Left kidney (tissue), 2 donors: Measurements from ENCODE around the gene MESD. TPM values are rescaled to one million over a fixed set of nuclear protein-coding genes. Genes with fewer than 3 reads are reported as not detected.
A peak's percentile ranks its signal among the peaks of the same experiment; 100 is the strongest.

ENCODE experiments used
- DNase-seq: peaks from one replicate; pipeline ENCODE4 v3.0.0-alpha.2; 2013
- polyA plus RNA-seq: library from polyadenylated mRNA; unstranded; fragments of 120-200 nt; gene quantifications from one replicate; pipeline ENCODE4 v1.2.1, GENCODE V29; 2013; ENCODE audit not compliant: insufficient read length

Gene MESD
- polyA plus RNA-seq, 1 donor = 44.2 TPM

- DNase-seq = no peak
Observed at GRCh38 chr15:80992006-80992405, 2.4 kb upstream of the MESD start.

DNA sequence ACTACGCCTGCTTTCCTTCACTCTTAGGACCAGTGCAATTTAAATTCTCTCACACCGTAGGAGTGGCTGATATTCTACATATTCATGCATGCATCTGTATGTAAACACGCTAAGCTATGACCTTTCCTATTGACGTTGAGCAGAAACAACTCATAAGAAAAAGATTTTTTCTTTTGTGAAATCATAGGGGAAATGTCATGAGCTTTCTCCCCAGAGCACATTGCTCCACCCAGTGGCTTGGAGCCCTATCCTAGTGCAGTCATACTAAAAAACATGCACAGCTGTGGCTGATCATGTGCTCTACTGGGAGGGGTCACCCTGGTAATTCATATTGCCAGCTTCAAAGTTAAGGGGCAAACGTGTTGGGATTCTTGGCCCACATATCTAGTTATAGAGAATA, 1.8 kb upstream of the MESD start:
- DNase-seq = no peak

DNA sequence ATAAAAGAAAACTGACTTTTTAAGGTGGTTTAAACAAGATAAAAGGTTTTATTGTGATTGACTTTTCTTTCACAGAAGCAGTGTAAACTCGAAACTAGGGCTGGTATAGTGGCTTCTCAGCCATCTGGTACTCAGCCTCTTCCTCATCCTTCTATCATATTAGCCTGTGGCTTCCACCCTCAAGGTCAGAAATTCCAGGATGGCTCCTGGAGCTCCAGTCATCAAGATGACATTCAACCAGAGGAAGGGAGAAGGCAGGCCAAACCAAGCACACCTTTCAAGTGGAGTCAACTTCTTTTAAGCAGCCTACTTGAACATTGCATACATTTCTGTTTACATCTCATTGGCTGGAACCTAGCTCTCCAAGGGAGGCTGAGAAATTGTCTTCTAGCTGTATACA, 1.3 kb upstream of the MESD start:
- DNase-seq = no peak

- DNase-seq = no peak
Observed at GRCh38 chr15:80989081-80989517, 520 bp downstream of the MESD start.

DNA sequence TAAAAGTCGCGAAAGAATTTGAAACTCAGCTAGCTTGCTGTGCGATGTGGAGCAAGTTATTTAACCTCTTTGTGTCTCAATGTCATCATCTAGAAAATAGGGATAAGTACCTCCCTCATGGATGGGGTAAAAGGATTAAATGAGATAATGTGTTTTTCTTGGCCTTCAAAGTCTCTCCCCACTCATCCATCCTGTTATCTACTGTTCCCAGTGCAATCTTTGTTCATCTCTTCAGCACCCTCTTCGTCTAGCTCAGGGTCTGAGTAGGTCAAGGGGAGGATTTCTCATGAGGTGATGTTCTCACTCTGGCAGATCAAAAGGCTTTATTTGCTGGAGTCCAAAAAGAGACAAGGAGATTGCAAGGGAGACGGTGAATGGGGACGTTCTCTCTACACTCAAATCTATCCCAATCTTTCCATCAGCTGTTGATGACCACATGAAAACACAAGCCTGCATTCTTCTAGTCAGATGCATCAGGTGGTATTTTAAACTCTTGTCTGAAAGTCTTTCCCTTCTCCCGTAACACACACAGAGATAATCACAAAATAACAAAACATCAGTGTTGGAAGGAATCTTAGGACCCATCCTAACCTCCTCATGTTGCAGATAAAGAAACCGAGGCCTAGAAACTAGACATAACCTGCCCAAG, 1.3 kb downstream of the MESD start:
- no peak for DNase-seq

- DNase-seq = no peak
Observed at GRCh38 chr15:80986487-80986886, 3.1 kb downstream of the MESD start.

- no peak for DNase-seq
Observed at GRCh38 chr15:80985981-80986380, 3.6 kb downstream of the MESD start.

- DNase-seq = no peak
Observed at GRCh38 chr15:80984856-80985255, 4.8 kb downstream of the MESD start.

GRCh38 chr15:80982839-80983238, 6.8 kb downstream of the MESD start:
- no peak for DNase-seq

DNA sequence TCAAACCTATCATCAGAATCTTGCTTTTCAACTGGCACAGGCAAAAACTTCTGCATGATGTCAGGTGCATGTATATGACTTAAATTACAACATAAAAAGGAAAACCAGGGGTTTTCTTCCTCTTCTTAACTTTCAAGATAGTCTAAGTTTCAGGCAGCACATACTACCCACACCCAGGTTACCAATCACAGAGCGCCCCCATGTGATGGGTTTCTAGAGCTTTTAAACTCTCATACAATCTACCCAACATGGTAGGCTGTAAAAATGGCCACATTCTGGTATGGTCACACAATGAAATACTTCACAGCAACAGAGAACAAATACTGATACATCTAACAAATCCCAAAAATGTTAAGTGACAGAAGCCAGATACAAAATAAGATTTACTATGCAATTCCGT, 7.4 kb downstream of the MESD start:
- DNase-seq = no peak

DNA sequence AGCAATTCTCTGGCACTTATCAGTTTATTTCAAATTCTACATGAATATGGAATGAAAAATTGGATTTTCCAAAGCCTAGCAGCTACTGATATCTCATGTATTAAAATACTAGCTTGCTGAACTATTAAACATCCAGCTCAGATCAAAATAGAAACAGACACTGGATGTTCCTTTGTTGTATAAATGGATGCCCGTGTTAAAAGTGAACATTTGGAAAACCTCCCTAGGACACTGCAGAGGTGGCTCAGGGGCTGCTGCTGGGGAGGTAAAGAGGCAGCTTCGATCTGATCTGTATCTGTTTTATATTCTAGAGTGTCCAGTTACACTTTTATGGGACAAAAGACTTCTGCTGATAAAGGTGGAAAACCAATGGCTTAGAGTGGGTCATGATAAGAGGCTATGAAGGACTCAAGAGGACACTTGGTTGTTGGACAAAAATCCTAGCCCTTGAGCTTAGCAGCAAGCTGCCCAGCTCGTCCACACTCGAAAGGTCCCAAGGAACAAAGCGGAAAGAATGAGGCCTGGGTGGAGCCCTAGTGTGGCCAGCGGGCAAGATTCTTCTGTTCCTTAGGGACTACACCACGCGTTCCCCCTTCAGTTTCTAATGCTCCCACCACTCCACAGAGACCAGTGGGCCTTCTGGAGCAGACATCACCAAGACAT, 9.9 kb downstream of the MESD start:
- no peak for DNase-seq

GRCh38 chr15:80978685-80979329, 10.8 kb downstream of the MESD start:
- DNase-seq = no peak

DNA sequence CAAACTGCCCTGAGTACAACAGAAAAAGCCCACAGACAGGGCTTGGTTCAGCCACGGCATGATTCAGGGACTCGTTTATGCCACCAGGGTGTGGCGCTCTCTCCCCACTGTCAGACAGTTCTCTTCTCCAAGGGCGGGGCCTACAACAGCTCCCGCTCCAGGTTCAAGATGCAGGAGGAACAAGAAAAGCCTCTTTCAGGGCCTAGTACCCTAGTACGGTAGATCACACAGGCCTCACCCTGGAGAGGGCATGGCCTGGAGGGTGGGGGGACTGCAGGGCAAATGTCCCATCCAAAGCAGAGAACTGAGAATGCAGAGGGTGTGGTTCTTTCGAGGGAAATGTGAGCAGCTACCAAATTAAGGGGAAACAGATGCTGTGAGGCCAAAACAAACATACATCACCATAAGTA, 12.0 kb downstream of the MESD start:
- DNase-seq = no peak

DNA sequence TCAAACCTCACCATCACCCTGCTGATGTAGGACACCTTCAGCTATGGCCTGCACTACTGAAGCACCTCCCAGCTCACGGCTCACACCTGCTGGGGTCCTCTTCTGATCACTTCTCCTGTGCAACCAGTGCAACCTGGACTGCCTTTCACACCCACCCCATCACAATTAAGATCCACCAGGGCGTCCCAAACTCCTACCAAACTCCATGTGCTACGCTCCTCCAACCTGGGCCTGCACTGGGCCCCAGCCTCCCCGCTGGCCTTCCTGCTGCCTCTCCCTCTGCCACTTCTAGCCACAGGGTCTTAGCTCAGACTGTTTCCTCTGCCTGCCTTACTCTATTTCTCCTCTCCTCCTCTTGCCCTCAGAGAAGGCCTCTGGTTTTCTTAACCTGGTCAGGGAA, 12.8 kb downstream of the MESD start:
- DNase-seq = no peak

DNA sequence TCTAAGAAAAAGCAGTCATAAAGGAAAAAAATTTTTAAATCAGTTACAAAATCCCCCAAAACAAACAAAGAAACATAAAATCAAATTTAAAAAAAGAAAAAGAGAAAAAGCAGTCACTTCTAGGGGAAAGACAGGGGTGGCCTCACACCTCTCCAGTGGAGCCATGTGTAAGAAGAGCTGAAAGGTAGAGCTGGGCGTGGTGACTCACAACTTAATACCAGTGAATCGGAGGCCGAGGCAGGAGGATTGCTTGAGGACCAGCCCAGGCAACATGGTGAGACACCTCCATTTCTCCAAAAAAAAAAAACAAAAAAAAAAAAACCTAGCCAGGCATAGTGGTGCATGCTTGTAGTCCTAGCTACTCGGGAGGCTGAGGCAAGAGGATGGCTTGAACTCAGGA, 14.7 kb downstream of the MESD start:
- no peak for DNase-seq

DNA sequence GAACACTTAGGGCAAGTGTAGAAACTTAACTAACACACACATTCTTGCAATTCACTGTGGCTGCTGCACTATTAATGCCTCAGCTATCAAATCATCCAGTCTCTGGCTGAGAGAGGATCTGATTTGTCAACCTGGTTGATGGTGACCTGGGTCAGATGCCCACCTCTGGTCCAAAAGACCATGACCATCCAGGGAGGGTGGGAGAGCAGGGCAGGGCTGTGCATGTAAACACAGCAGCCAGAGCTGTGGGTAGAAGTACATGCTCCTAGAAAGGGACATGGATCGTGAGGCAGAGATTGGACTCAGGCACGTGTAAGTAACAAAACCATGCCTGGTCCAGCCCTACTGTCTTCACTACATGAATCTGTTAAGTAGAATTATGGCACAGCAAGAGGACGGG, 17.3 kb downstream of the MESD start:
- no peak for DNase-seq

GRCh38 chr15:80971143-80971542, 18.5 kb downstream of the MESD start:
- DNase-seq = no peak

- DNase-seq = no peak
Observed at GRCh38 chr15:80970658-80971057, 19.0 kb downstream of the MESD start.

DNA sequence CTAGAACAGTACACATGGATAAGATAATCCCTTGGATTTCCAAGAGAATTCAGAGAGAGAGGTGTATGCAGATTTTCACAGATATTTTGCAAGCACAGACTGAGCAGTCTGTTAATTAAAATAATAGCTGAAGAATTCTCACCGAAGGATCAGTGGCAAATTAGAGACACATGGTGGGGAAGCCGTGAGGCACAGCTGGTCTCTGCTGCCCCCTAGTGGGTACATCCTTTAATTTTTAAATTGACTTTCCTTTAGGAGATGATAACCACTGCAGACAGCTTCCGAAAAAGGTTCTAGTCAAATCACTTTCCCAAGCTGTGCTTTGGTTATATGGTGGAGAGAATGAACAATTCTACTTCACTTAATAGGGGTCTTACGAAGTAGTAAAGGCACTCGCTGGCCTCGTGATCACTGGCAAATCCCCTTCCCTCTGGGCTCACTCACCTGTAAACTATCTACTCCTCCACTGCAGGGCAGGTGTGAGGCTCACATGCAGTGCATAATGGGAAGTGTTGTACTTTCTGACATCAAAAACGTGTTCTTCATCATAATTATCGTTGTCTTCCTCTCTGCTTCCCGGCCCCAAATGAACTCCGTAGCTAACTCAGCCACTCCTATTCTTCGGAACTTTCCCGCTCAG, 19.5 kb downstream of the MESD start:
- DNase-seq = peak; percentile 63

GRCh38 chr15:80969316-80969715, 20.3 kb downstream of the MESD start:
- no peak for DNase-seq

- DNase-seq = no peak
Observed at GRCh38 chr15:80967991-80968510, 21.6 kb downstream of the MESD start.

GRCh38 chr15:80967451-80967850, 22.2 kb downstream of the MESD start:
- no peak for DNase-seq
